Neural cell (in vitro differentiated cells): ENCODE measurements around the gene SNX27. TPM values are rescaled to one million over a fixed set of nuclear protein-coding genes. Genes with fewer than 3 reads are reported as not detected.

Experiments used
- H2AFZ ChIP-seq: fragments of 200-600, 300-800 bp; sonication (generic), shearing (Covaris generic); 2 replicates; pipeline ENCODE4 v1.6.0; 2014; ENCODE audit warnings: low read depth, mild to moderate bottlenecking, antibody characterized with exemption, low read length, moderate library complexity
- H3F3A ChIP-seq: fragments of 200-600 bp; shearing (Covaris generic); 2 replicates; pipeline ENCODE4 v1.6.1; 2016; ENCODE audit warnings: mild to moderate bottlenecking, moderate library complexity, mixed read lengths, antibody characterized with exemption, low read length; ENCODE audit not compliant: insufficient read depth, poor library complexity, severe bottlenecking
- H3K27ac ChIP-seq: fragments of 200-600, 300-800 bp; sonication (generic), shearing (Covaris generic); 2 replicates; pipeline ENCODE4 v1.5.1; 2014; ENCODE audit warnings: mild to moderate bottlenecking, low read length, moderate library complexity
- H3K27me3 ChIP-seq: fragments of 300-800, 200-600 bp; sonication (generic), shearing (Covaris generic); 2 replicates; pipeline ENCODE4 v1.6.0; 2014; ENCODE audit warnings: mild to moderate bottlenecking, low read depth, low read length, moderate library complexity; ENCODE audit not compliant: insufficient read depth
- H3K36me3 ChIP-seq: fragments of 300-800, 200-600 bp; sonication (generic), shearing (Covaris generic); 2 replicates; pipeline ENCODE4 v1.5.1; 2014; ENCODE audit warnings: mild to moderate bottlenecking, antibody characterized with exemption, low read length, moderate library complexity; ENCODE audit not compliant: insufficient read depth
- H3K4me2 ChIP-seq: fragments of 300-800, 200-600 bp; sonication (generic), shearing (Covaris generic); 2 replicates; pipeline ENCODE4 v1.6.0; 2014; ENCODE audit warnings: mild to moderate bottlenecking, low read length
- H3K4me3 ChIP-seq: fragments of 300-800, 200-600 bp; sonication (generic), shearing (Covaris generic); 2 replicates; pipeline ENCODE4 v1.5.1; 2014; ENCODE audit warnings: mild to moderate bottlenecking, low read length, moderate library complexity
- H3K79me2 ChIP-seq: fragments of 200-600 bp; shearing (Covaris generic); replicated peaks from 2 replicates; pipeline ENCODE4 v1.6.0; 2014; ENCODE audit warnings: mild to moderate bottlenecking, low read length, moderate library complexity; ENCODE audit not compliant: insufficient read depth
- H3K9ac ChIP-seq: fragments of 300-800, 200-600 bp; sonication (generic), shearing (Covaris generic); 2 replicates; pipeline ENCODE4 v1.6.1; 2016; ENCODE audit warnings: mild to moderate bottlenecking, low read length, mixed read lengths
- H3K9me2 ChIP-seq: fragments of 200-600 bp; shearing (Covaris generic); 2 replicates; pipeline ENCODE4 v1.6.1; 2016; ENCODE audit warnings: mild to moderate bottlenecking, low read length, mixed read lengths; ENCODE audit not compliant: insufficient read depth
- H3K9me3 ChIP-seq: fragments of 200-600, 300-800 bp; sonication (generic), shearing (Covaris generic); 2 replicates; pipeline ENCODE4 v1.6.1; 2016; ENCODE audit warnings: mild to moderate bottlenecking, mixed run types, low read length, moderate library complexity, mixed read lengths
- H4K20me1 ChIP-seq: fragments of 200-600 bp; shearing (Covaris generic); 2 replicates; pipeline ENCODE4 v1.6.1; 2016; ENCODE audit warnings: mild to moderate bottlenecking, mixed run types; ENCODE audit not compliant: insufficient read depth
- EP300 ChIP-seq: fragments of 450-650 bp; conservative IDR thresholded peaks from 2 replicates; pipeline ENCODE4 v1.6.1; 2014; ENCODE audit warnings: antibody characterized with exemption, mild to moderate bottlenecking, moderate library complexity; ENCODE audit not compliant: poor library complexity, severe bottlenecking
- EZH2 ChIP-seq: fragments of 200-600, 300-800 bp; shearing (Covaris generic), sonication (generic); IDR thresholded peaks from 2 replicates; pipeline ENCODE4 v1.6.1; 2014; ENCODE audit warnings: antibody characterized with exemption, low read length, borderline replicate concordance, mild to moderate bottlenecking; ENCODE audit not compliant: insufficient read depth, poor library complexity, severe bottlenecking
- MXI1 ChIP-seq: fragments of 450-650 bp; conservative IDR thresholded peaks from 2 replicates; pipeline ENCODE4 v1.6.1; 2014; ENCODE audit warnings: antibody characterized with exemption, mild to moderate bottlenecking; ENCODE audit not compliant: poor library complexity, severe bottlenecking
- POLR2AphosphoS5 ChIP-seq: IDR thresholded peaks from 2 replicates; pipeline ENCODE4 v1.6.1; 2012
- RAD21 ChIP-seq: fragments of 450-650 bp; conservative IDR thresholded peaks from 2 replicates; pipeline ENCODE4 v1.6.1; 2014; ENCODE audit warnings: antibody characterized with exemption, mild to moderate bottlenecking, moderate library complexity
- SMC3 ChIP-seq: fragments of 450-650 bp; conservative IDR thresholded peaks from 2 replicates; pipeline ENCODE4 v1.6.1; 2014; ENCODE audit warnings: antibody characterized with exemption, mild to moderate bottlenecking, moderate library complexity; ENCODE audit not compliant: poor library complexity
- TAF1 ChIP-seq: IDR thresholded peaks from 2 replicates; pipeline ENCODE4 v1.6.1; 2012; ENCODE audit warnings: low read depth
- polyA plus RNA-seq: library from polyadenylated mRNA; depleted of rRNA; stranded (reverse); fragments of >200 nt; gene quantifications from 2 replicates; pipeline ENCODE4 v1.2.3, GENCODE V29; 2014
- TF ChIP-seq, protein P1 (sequence below): IDR thresholded peaks from 2 replicates; pipeline ENCODE4 v1.6.1; 2012; ENCODE audit warnings: borderline replicate concordance
- TF ChIP-seq, protein P2 (sequence below): fragments of 450-650 bp; IDR thresholded peaks from 2 replicates; pipeline ENCODE4 v1.5.1; 2014; ENCODE audit warnings: antibody characterized with exemption, mild to moderate bottlenecking, moderate library complexity; ENCODE audit not compliant: poor library complexity, severe bottlenecking

Gene SNX27
- polyA plus RNA-seq, 1 donor from 2014 or later, result 30.2 TPM

DNA sequence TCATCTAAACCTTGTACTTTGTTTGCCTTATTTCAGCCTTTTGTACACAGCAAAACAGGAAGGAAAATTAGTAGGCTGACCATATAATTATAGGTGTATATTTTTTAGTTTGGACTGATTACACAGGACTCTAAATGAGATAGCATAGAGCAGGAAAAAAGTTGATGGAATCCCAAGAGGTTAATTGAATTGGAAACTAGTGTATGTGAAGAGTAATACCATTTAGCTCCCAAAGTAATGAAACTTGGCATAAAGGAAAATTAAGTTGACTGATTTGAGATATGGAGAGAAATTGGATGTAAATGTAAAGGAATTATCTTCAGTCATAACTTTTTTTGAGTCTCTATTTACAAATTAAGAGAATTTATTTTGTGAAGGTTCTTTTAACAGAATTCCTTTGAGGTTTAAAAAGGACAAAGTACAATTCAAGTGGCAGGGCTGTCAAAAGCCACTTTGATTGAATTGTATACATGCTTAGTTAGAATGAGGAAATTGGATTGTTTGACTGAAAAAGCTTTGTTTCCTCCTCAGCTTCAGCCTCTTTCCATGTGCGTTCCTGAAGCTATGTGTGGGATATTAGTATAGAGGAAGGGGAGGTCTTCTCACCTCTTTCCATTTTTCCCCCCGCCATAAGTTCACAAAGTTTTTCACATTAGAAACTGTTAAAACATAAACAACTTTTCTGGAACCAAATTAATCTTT, 26.4 kb downstream of the SNX27 start:
- Histone ChIP-seq H2AFZ (no peak overlapping the region), H3K4me3 (no peak overlapping the region), H3K79me2 (peaks cover 28% of the 10 kb centered on the region), H3K27me3 (no peaks in the 10 kb centered on the region), H3K4me2 (no peak overlapping the region), H3K9ac (no peak overlapping the region), H3K27ac (no peak overlapping the region), H3K9me3 (no peaks in the 10 kb centered on the region), H3F3A (no peaks in the 10 kb centered on the region), H3K36me3 (peaks cover 7% of the 10 kb centered on the region), H4K20me1 (no peaks in the 10 kb centered on the region), H3K9me2 (no peaks in the 10 kb centered on the region)
- TF ChIP-seq EP300, result no peak
- TF ChIP-seq SMC3, result no peak
- TF ChIP-seq, protein P1, sequence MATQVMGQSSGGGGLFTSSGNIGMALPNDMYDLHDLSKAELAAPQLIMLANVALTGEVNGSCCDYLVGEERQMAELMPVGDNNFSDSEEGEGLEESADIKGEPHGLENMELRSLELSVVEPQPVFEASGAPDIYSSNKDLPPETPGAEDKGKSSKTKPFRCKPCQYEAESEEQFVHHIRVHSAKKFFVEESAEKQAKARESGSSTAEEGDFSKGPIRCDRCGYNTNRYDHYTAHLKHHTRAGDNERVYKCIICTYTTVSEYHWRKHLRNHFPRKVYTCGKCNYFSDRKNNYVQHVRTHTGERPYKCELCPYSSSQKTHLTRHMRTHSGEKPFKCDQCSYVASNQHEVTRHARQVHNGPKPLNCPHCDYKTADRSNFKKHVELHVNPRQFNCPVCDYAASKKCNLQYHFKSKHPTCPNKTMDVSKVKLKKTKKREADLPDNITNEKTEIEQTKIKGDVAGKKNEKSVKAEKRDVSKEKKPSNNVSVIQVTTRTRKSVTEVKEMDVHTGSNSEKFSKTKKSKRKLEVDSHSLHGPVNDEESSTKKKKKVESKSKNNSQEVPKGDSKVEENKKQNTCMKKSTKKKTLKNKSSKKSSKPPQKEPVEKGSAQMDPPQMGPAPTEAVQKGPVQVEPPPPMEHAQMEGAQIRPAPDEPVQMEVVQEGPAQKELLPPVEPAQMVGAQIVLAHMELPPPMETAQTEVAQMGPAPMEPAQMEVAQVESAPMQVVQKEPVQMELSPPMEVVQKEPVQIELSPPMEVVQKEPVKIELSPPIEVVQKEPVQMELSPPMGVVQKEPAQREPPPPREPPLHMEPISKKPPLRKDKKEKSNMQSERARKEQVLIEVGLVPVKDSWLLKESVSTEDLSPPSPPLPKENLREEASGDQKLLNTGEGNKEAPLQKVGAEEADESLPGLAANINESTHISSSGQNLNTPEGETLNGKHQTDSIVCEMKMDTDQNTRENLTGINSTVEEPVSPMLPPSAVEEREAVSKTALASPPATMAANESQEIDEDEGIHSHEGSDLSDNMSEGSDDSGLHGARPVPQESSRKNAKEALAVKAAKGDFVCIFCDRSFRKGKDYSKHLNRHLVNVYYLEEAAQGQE, result no peak
- TF ChIP-seq POLR2AphosphoS5, result no peak
- no peak for TF ChIP-seq MXI1
- TF ChIP-seq EZH2, result no peak
- TF ChIP-seq, protein P2, sequence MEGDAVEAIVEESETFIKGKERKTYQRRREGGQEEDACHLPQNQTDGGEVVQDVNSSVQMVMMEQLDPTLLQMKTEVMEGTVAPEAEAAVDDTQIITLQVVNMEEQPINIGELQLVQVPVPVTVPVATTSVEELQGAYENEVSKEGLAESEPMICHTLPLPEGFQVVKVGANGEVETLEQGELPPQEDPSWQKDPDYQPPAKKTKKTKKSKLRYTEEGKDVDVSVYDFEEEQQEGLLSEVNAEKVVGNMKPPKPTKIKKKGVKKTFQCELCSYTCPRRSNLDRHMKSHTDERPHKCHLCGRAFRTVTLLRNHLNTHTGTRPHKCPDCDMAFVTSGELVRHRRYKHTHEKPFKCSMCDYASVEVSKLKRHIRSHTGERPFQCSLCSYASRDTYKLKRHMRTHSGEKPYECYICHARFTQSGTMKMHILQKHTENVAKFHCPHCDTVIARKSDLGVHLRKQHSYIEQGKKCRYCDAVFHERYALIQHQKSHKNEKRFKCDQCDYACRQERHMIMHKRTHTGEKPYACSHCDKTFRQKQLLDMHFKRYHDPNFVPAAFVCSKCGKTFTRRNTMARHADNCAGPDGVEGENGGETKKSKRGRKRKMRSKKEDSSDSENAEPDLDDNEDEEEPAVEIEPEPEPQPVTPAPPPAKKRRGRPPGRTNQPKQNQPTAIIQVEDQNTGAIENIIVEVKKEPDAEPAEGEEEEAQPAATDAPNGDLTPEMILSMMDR, result no peak
- TF ChIP-seq TAF1, result no peak
- TF ChIP-seq RAD21, result no peak

DNA sequence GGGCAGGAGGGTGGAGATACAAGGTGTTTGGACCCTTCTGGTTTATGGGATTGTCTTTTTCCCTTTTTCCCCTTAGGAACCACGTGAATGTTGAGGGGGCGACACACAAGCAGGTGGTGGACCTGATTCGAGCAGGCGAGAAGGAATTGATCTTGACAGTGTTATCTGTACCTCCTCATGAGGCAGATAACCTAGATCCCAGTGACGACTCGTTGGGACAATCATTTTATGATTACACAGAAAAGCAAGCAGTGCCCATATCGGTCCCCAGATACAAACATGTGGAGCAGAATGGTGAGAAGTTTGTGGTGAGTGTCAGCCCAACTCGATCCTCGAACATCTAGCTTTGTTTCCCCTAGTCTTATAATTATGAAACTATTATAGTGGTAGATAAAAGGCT, 27.0 kb downstream of the SNX27 start:
- H3K27ac ChIP-seq, result no peak overlapping the region
- TF ChIP-seq POLR2AphosphoS5 (no peak), EZH2 (no peak)
- H3K4me3 ChIP-seq, result no peak overlapping the region
- no peak overlapping the region for H3K9ac ChIP-seq
- H3K36me3 ChIP-seq, result peaks cover 7% of the 10 kb centered on the region
- no peaks in the 10 kb centered on the region for H4K20me1 ChIP-seq
- H3K9me2 ChIP-seq, result no peaks in the 10 kb centered on the region
- H3K9me3 ChIP-seq, result no peaks in the 10 kb centered on the region
- H2AFZ ChIP-seq, result no peak overlapping the region
- H3K79me2 ChIP-seq, result peaks cover 23% of the 10 kb centered on the region
- H3K4me2 ChIP-seq, result no peak overlapping the region
- H3F3A ChIP-seq, result no peaks in the 10 kb centered on the region
- no peaks in the 10 kb centered on the region for H3K27me3 ChIP-seq
